K562 (cell line): ENCODE data around the gene AHCYL2. TPM values are rescaled to one million over a fixed set of nuclear protein-coding genes. Genes with fewer than 3 reads are reported as not detected.

ENCODE experiments used
- DPF2 ChIP-seq: fragments of 450-650 bp; IDR thresholded peaks from 2 replicates; pipeline ENCODE4 v1.6.1; 2016
- GATA2 ChIP-seq: sonication (generic); formaldehyde crosslinking; IDR thresholded peaks from 2 replicates; pipeline ENCODE4 v1.4.0; 2020; ENCODE audit warnings: mild to moderate bottlenecking, missing genetic modification reagents
- GATAD2B ChIP-seq: fragments of 450-650 bp; IDR thresholded peaks from 2 replicates; pipeline ENCODE4 v1.6.1; 2017; ENCODE audit warnings: mild to moderate bottlenecking, borderline replicate concordance
- GTF2E2 ChIP-seq: fragments of 200-800 bp; sonication (Bioruptor generic); IDR thresholded peaks from 2 replicates; pipeline ENCODE4 v1.6.1; 2016; ENCODE audit warnings: missing genetic modification characterization, missing compliant biosample characterization
- MYNN ChIP-seq, 2 experiments: sonication (generic); formaldehyde crosslinking in 1 of 2; IDR thresholded peaks; 2 replicates each; pipeline versions ENCODE4 v1.5.0 to v1.6.1; 2016 to 2020; ENCODE audit warnings: antibody characterized with exemption in 1 of 2, missing genetic modification reagents in 1 of 2
- NFE2 ChIP-seq: IDR thresholded peaks from 2 replicates; pipeline ENCODE4 v1.6.1; 2014; ENCODE audit warnings: antibody characterized with exemption, low read depth
- PHF21A ChIP-seq: fragments of 450-650 bp; IDR thresholded peaks from 2 replicates; pipeline ENCODE4 v1.6.1; 2017; ENCODE audit warnings: low read depth, borderline replicate concordance
- RAD21 ChIP-seq, 2 experiments: fragments of 250-450 bp in 1 of 2; fragments of 450-650 bp in 1 of 2; sonication (Bioruptor Pico) in 1 of 2; formaldehyde crosslinking in 1 of 2; IDR thresholded peaks in 1 of 2; conservative IDR thresholded peaks in 1 of 2; 2 replicates each; pipeline versions ENCODE4 v1.4.0 to v1.8.0; 2020 to 2022; ENCODE audit warnings: mild to moderate bottlenecking in 2 of 2, moderate library complexity in 1 of 2
- SMARCA5 ChIP-seq: fragments of 450-650 bp; IDR thresholded peaks from 2 replicates; pipeline ENCODE4 v1.6.1; 2016
- ZFP36 ChIP-seq: fragments of 150-350 bp; IDR thresholded peaks from 2 replicates; pipeline ENCODE4 v1.6.1; 2018; ENCODE audit warnings: low read length, low read depth; ENCODE audit not compliant: partially characterized antibody
- ZNF224 ChIP-seq: sonication (generic); formaldehyde crosslinking; IDR thresholded peaks from 2 replicates; pipeline ENCODE4 v1.8.0; 2022; ENCODE audit warnings: mild to moderate bottlenecking, missing genetic modification reagents
- ZNF253 ChIP-seq: fragments of 250-450 bp; sonication (Bioruptor Pico); conservative IDR thresholded peaks from 2 replicates; pipeline ENCODE4 v1.6.1; 2021; ENCODE audit warnings: mild to moderate bottlenecking
- ZNF408 ChIP-seq: fragments of 250-450 bp; sonication (Bioruptor Pico); IDR thresholded peaks from 2 replicates; pipeline ENCODE4 v1.4.0; 2020; ENCODE audit warnings: low read depth, mild to moderate bottlenecking, moderate library complexity
- ZNF764 ChIP-seq: fragments of 250-450 bp; sonication (Bioruptor Pico); IDR thresholded peaks from 2 replicates; pipeline ENCODE4 v1.4.0; 2020; ENCODE audit warnings: low read depth, mild to moderate bottlenecking, moderate library complexity
- polyA plus RNA-seq, 8 experiments: library from polyadenylated mRNA; depleted of rRNA in 4 of 8; stranded (reverse) in 5 of 8; unstranded in 3 of 8; fragments of >200 nt; fragmentation: Nextera tagmentation in 2 of 8; fragmentation: Illumina TruSeq in 1 of 8; extraction: Ambion mirVana in 2 of 8; extraction: Trizol in 1 of 8; gene quantifications; 2 replicates each; pipeline versions ENCODE4 v1.2.1 to v1.2.3, GENCODE V29; 2011 to 2014; ENCODE audit warnings: inconsistent platforms in 1 of 8, missing spikeins in 1 of 8
- total RNA-seq, 7 experiments: library from RNA; depleted of rRNA in 6 of 7; stranded (reverse); fragments of >200 nt in 6 of 7; fragmentation: Illumina TruSeq in 2 of 7; extraction: Trizol in 2 of 7; gene quantifications; 2 replicates each; pipeline versions ENCODE4 v1.2.1 to v1.2.3, GENCODE V29; 2011 to 2021; ENCODE audit warnings: low replicate concordance in 1 of 7
- TF ChIP-seq, protein P1 (sequence below): fragments of 450-650 bp; IDR thresholded peaks from 2 replicates; pipeline ENCODE4 v1.6.1; 2016; ENCODE audit warnings: low read depth
- TF ChIP-seq, protein P2 (sequence below): fragments of 250-450 bp; sonication (Bioruptor Pico); IDR thresholded peaks from 2 replicates; pipeline ENCODE4 v1.4.0; 2020; ENCODE audit warnings: mild to moderate bottlenecking

The AHCYL2 gene
- total and polyA plus RNA-seq, 9 of the 15 experiments (the other 6 are each of a cell fraction or from before 2014, with no cell fraction given): 0.93 to 10.5 (median 5.2) TPM

DNA sequence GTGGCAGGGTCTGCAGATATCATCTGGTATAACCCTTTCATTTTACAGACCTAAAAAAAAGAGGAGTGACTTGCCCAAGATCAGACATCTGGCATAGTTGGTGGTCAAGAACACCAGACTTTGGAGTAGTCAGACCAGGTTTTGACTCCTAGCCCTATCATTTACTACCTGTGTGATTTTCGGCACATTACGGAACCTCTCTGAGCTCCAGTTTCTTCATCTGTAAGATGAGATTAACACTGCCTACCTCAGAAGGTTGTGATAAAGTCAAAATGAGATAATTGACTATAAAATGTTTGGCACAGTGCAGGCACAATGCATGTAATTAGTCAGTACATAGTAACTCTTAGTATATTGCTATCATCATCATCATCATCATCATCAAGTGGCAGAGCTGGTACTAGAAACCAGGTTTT, 210.6 kb downstream of the AHCYL2 start (continued):
- TF ChIP-seq ZFP36: peak; percentile 93
- TF ChIP-seq GATAD2B: no peak
- TF ChIP-seq ZNF764: no peak
- peak; percentile 52; the same call in 1 of the 2 replicates for TF ChIP-seq SMARCA5
- TF ChIP-seq MYNN (IDR thresholded peaks at IDR 0.05): no peak
- no peak for TF ChIP-seq MYNN (CRISPR knock-in tag; IDR thresholded peaks at IDR 0.05)
- TF ChIP-seq, protein P1, sequence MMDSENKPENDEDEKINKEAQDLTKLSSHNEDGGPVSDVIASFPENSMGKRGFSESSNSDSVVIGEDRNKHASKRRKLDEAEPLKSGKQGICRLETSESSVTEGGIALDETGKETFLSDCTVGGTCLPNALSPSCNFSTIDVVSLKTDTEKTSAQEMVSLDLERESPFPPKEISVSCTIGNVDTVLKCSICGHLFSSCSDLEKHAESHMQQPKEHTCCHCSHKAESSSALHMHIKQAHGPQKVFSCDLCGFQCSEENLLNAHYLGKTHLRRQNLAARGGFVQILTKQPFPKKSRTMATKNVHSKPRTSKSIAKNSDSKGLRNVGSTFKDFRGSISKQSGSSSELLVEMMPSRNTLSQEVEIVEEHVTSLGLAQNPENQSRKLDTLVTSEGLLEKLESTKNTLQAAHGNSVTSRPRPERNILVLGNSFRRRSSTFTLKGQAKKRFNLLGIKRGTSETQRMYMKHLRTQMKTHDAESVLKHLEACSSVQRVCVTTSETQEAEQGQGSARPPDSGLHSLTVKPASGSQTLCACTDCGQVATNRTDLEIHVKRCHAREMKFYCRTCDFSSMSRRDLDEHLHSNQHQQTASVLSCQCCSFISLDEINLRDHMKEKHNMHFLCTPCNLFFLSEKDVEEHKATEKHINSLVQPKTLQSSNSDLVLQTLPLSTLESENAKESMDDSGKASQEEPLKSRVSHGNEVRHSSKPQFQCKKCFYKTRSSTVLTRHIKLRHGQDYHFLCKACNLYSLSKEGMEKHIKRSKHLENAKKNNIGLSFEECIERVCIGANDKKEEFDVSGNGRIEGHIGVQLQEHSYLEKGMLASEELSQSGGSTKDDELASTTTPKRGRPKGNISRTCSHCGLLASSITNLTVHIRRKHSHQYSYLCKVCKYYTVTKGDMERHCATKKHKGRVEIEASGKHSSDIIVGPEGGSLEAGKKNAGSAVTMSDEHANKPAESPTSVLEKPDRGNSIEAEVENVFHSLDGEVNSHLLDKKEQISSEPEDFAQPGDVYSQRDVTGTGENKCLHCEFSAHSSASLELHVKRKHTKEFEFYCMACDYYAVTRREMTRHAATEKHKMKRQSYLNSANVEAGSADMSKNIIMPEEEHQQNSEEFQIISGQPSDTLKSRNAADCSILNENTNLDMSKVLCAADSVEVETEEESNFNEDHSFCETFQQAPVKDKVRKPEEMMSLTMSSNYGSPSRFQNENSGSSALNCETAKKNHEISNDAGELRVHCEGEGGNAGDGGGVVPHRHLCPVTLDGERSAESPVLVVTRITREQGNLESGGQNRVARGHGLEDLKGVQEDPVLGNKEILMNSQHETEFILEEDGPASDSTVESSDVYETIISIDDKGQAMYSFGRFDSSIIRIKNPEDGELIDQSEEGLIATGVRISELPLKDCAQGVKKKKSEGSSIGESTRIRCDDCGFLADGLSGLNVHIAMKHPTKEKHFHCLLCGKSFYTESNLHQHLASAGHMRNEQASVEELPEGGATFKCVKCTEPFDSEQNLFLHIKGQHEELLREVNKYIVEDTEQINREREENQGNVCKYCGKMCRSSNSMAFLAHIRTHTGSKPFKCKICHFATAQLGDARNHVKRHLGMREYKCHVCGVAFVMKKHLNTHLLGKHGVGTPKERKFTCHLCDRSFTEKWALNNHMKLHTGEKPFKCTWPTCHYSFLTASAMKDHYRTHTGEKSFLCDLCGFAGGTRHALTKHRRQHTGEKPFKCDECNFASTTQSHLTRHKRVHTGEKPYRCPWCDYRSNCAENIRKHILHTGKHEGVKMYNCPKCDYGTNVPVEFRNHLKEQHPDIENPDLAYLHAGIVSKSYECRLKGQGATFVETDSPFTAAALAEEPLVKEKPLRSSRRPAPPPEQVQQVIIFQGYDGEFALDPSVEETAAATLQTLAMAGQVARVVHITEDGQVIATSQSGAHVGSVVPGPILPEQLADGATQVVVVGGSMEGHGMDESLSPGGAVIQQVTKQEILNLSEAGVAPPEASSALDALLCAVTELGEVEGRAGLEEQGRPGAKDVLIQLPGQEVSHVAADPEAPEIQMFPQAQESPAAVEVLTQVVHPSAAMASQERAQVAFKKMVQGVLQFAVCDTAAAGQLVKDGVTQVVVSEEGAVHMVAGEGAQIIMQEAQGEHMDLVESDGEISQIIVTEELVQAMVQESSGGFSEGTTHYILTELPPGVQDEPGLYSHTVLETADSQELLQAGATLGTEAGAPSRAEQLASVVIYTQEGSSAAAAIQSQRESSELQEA: no peak
- TF ChIP-seq RAD21 (CRISPR knock-in tag; conservative IDR thresholded peaks at IDR 0.05 in 1 of 2, IDR thresholded peaks at IDR 0.05 in 1 of 2): 0 out of 4 replicates have a peak, but pooled peaks of 1 of the 2 experiments have one; percentile 13
- TF ChIP-seq ZNF408 (CRISPR knock-in tag): no peak
- no peak for TF ChIP-seq GTF2E2 (tag)
- TF ChIP-seq, protein P2, sequence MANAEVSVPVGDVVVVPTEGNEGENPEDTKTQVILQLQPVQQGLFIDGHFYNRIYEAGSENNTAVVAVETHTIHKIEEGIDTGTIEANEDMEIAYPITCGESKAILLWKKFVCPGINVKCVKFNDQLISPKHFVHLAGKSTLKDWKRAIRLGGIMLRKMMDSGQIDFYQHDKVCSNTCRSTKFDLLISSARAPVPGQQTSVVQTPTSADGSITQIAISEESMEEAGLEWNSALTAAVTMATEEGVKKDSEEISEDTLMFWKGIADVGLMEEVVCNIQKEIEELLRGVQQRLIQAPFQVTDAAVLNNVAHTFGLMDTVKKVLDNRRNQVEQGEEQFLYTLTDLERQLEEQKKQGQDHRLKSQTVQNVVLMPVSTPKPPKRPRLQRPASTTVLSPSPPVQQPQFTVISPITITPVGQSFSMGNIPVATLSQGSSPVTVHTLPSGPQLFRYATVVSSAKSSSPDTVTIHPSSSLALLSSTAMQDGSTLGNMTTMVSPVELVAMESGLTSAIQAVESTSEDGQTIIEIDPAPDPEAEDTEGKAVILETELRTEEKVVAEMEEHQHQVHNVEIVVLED (CRISPR knock-in tag): 0 out of 2 replicates have a peak, but pooled peaks have one; percentile 22
- 0 out of 2 replicates have a peak, but pooled peaks have one; percentile 11 for TF ChIP-seq DPF2
- no peak for TF ChIP-seq ZNF253 (CRISPR knock-in tag)
- 0 out of 2 replicates have a peak, but pooled peaks have one; percentile 10 for TF ChIP-seq PHF21A
- TF ChIP-seq GATA2 (CRISPR knock-in tag): peak; percentile 67
- TF ChIP-seq ZNF224 (CRISPR knock-in tag): peak; percentile 34; the same call in 1 of the 2 replicates
- TF ChIP-seq NFE2: no peak
